H9 (cell line): ENCODE results near the gene SNRNP40. TPM values are rescaled to one million over a fixed set of nuclear protein-coding genes. Genes with fewer than 3 reads are reported as not detected.

Source experiments
- DNase-seq: peaks from one replicate; pipeline ENCODE4 v3.0.0-alpha.2; 2017
- H2AFZ ChIP-seq: one replicate; pipeline ENCODE4 v1.6.1; 2013; ENCODE audit warnings: mild to moderate bottlenecking, low read length, control low read depth, moderate library complexity
- H2AK5ac ChIP-seq: 2 replicates; pipeline ENCODE4 v1.6.1; 2013; ENCODE audit warnings: low read length, control low read depth, mixed read lengths; ENCODE audit not compliant: insufficient read length
- H2BK120ac ChIP-seq: one replicate; pipeline ENCODE4 v1.6.1; 2013; ENCODE audit warnings: low read depth, mild to moderate bottlenecking, low read length, control low read depth, inconsistent platforms; ENCODE audit not compliant: poor library complexity, severe bottlenecking
- H2BK12ac ChIP-seq: 2 replicates; pipeline ENCODE4 v1.6.1; 2013; ENCODE audit warnings: low read length, control low read depth, mixed read lengths, low read depth; ENCODE audit not compliant: insufficient read length
- H2BK15ac ChIP-seq: 2 replicates; pipeline ENCODE4 v1.6.1; 2013; ENCODE audit warnings: low read depth, low read length, control low read depth
- H2BK20ac ChIP-seq: one replicate; pipeline ENCODE4 v1.6.1; 2013; ENCODE audit warnings: low read depth, mild to moderate bottlenecking, low read length, control low read depth, inconsistent platforms; ENCODE audit not compliant: poor library complexity, severe bottlenecking
- H2BK5ac ChIP-seq: 2 replicates; pipeline ENCODE4 v1.6.1; 2013; ENCODE audit warnings: low read length, control low read depth, mixed read lengths; ENCODE audit not compliant: insufficient read length
- H3K14ac ChIP-seq: 2 replicates; pipeline ENCODE4 v1.6.1; 2013; ENCODE audit warnings: low read length, control low read depth; ENCODE audit not compliant: insufficient read depth
- H3K18ac ChIP-seq: 2 replicates; pipeline ENCODE4 v1.6.1; 2013; ENCODE audit warnings: low read depth, mild to moderate bottlenecking, mixed read lengths, low read length, control low read depth; ENCODE audit not compliant: insufficient read length
- H3K23ac ChIP-seq: 2 replicates; pipeline ENCODE4 v1.6.1; 2013; ENCODE audit warnings: low read length, control low read depth, mixed read lengths, low read depth; ENCODE audit not compliant: insufficient read length
- H3K23me2 ChIP-seq: 2 replicates; pipeline ENCODE4 v1.6.1; 2013; ENCODE audit warnings: low read depth, mild to moderate bottlenecking, mixed read lengths, low read length, control low read depth; ENCODE audit not compliant: insufficient read length, poor library complexity, severe bottlenecking
- H3K27ac ChIP-seq: 2 replicates; pipeline ENCODE4 v1.5.1; 2013; ENCODE audit warnings: low read length, control low read depth, mixed read lengths, low read depth; ENCODE audit not compliant: insufficient read length
- H3K27me3 ChIP-seq: 2 replicates; pipeline ENCODE4 v1.6.1; 2013; ENCODE audit warnings: low read length, control low read depth, inconsistent platforms; ENCODE audit not compliant: insufficient read depth
- H3K4ac ChIP-seq: 2 replicates; pipeline ENCODE4 v1.6.1; 2013; ENCODE audit warnings: low read depth, mild to moderate bottlenecking, control low read depth, inconsistent platforms, low read length, moderate library complexity
- H3K4me1 ChIP-seq: 2 replicates; pipeline ENCODE4 v1.6.1; 2013; ENCODE audit warnings: low read length, control low read depth, inconsistent platforms; ENCODE audit not compliant: insufficient read depth
- H3K4me2 ChIP-seq: 2 replicates; pipeline ENCODE4 v1.6.1; 2013; ENCODE audit warnings: low read length, control low read depth, mixed read lengths; ENCODE audit not compliant: insufficient read length, insufficient read depth
- H3K56ac ChIP-seq: 2 replicates; pipeline ENCODE4 v1.6.1; 2013; ENCODE audit warnings: low read depth, mild to moderate bottlenecking, mixed read lengths, low read length, control low read depth; ENCODE audit not compliant: insufficient read length
- H3K79me1 ChIP-seq: 2 replicates; pipeline ENCODE4 v1.6.1; 2013; ENCODE audit warnings: low read depth, mild to moderate bottlenecking, moderate library complexity, low read length, control low read depth, inconsistent platforms; ENCODE audit not compliant: insufficient read depth, poor library complexity, severe bottlenecking
- H3K79me2 ChIP-seq: 2 replicates; pipeline ENCODE4 v1.6.1; 2013; ENCODE audit warnings: low read length, control low read depth, inconsistent platforms; ENCODE audit not compliant: insufficient read depth
- H3K9ac ChIP-seq: 2 replicates; pipeline ENCODE4 v1.6.1; 2013; ENCODE audit warnings: low read length, control low read depth, mixed read lengths; ENCODE audit not compliant: insufficient read length; ENCODE audit errors: extremely low read depth
- H3K9me3 ChIP-seq: one replicate; pipeline ENCODE4 v1.6.1; 2013; ENCODE audit warnings: low read depth, low read length, inconsistent platforms; ENCODE audit not compliant: control insufficient read depth
- H3T11ph ChIP-seq: one replicate; pipeline ENCODE4 v1.6.1; 2013; ENCODE audit warnings: mild to moderate bottlenecking, low read length, control low read depth, inconsistent platforms
- H4K20me1 ChIP-seq: one replicate; pipeline ENCODE4 v1.6.1; 2013; ENCODE audit not compliant: control insufficient read depth, insufficient read length, insufficient read depth
- H4K5ac ChIP-seq: 2 replicates; pipeline ENCODE4 v1.6.1; 2013; ENCODE audit warnings: low read depth, mild to moderate bottlenecking, mixed read lengths, low read length, control low read depth; ENCODE audit not compliant: insufficient read length
- H4K8ac ChIP-seq: replicated peaks from 2 replicates; pipeline ENCODE4 v1.6.1; 2013; ENCODE audit warnings: low read length, control low read depth, mixed read lengths, low read depth; ENCODE audit not compliant: insufficient read length
- H4K91ac ChIP-seq: 2 replicates; pipeline ENCODE4 v1.6.1; 2013; ENCODE audit warnings: low read depth, mild to moderate bottlenecking, moderate library complexity, mixed read lengths, low read length, control low read depth; ENCODE audit not compliant: insufficient read length
- H3K27ac Mint-ChIP-seq, 3 experiments: 2 replicates in 2 of 3; 3 replicates in 1 of 3; pipeline ENCODE4 v1.8.0; 2020 to 2021; ENCODE audit warnings: mixed read lengths in 3 of 3, mild to moderate bottlenecking in 1 of 3, moderate library complexity in 1 of 3
- H3K27me3 Mint-ChIP-seq: 2 replicates; pipeline ENCODE4 v1.8.0; 2021; ENCODE audit warnings: low read depth, mild to moderate bottlenecking, moderate library complexity, mixed read lengths
- H3K36me3 Mint-ChIP-seq, 3 experiments: 2 replicates in 2 of 3; 3 replicates in 1 of 3; pipeline ENCODE4 v1.8.0; 2020 to 2021; ENCODE audit warnings: low read depth in 3 of 3, mixed read lengths in 3 of 3; ENCODE audit not compliant: insufficient read depth in 1 of 3
- H3K4me1 Mint-ChIP-seq, 2 experiments: 2 replicates each; pipeline ENCODE4 v1.8.0; 2020; ENCODE audit warnings: mixed read lengths in 2 of 2
- H3K4me3 Mint-ChIP-seq, 2 experiments: 2 replicates in 1 of 2; 3 replicates in 1 of 2; pipeline ENCODE4 v1.8.0; 2020 to 2021; ENCODE audit warnings: mild to moderate bottlenecking in 2 of 2, mixed read lengths in 2 of 2, moderate library complexity in 1 of 2
- H3K9me3 Mint-ChIP-seq, 2 experiments: 2 replicates in 1 of 2; 3 replicates in 1 of 2; pipeline ENCODE4 v1.8.0; 2020; ENCODE audit warnings: mild to moderate bottlenecking in 2 of 2, mixed read lengths in 2 of 2, moderate library complexity in 1 of 2
- WGBS: extraction: QIAGEN DNeasy Blood & Tissue Kit; methylation state at CpG from one replicate; pipeline ENCODE4 v1.1.7; 2013; ENCODE audit warnings: missing lambda C conversion rate, low lambda C conversion rate, mixed read lengths; ENCODE audit not compliant: insufficient read length; ENCODE audit errors: extremely low coverage; 5-methylcytosine and 5-hydroxymethylcytosine counted together
- total RNA-seq: library from RNA; stranded (reverse); gene quantifications from 2 replicates; pipeline ENCODE4 v1.2.1, GENCODE V29; 2021
- TF ChIP-seq, protein P1 (sequence below): fragments of 200-600 bp; sonication (generic); conservative IDR thresholded peaks from 3 replicates; pipeline ENCODE4 v1.8.0; 2021; ENCODE audit warnings: antibody characterized with exemption, mild to moderate bottlenecking

SNRNP40 gene
- total RNA-seq, 1 experiment from 2014 or later = 132 TPM

- Mint-ChIP-seq H3K27me3 (no peaks in the 10 kb centered on the region), H3K27ac (no peak overlapping the region), H3K4me1 (no peaks in the 10 kb centered on the region), H3K9me3 (no peaks in the 10 kb centered on the region; a peak in 1 of 5 replicates), H3K4me3 (no peak overlapping the region), H3K36me3 (peaks cover 3 to 25% (median 18%) of the 10 kb centered on the region in 3 experiments; a peak in 6 of 7 replicates)
- no peak overlapping the region for H2BK120ac ChIP-seq
- TF ChIP-seq, protein P1, sequence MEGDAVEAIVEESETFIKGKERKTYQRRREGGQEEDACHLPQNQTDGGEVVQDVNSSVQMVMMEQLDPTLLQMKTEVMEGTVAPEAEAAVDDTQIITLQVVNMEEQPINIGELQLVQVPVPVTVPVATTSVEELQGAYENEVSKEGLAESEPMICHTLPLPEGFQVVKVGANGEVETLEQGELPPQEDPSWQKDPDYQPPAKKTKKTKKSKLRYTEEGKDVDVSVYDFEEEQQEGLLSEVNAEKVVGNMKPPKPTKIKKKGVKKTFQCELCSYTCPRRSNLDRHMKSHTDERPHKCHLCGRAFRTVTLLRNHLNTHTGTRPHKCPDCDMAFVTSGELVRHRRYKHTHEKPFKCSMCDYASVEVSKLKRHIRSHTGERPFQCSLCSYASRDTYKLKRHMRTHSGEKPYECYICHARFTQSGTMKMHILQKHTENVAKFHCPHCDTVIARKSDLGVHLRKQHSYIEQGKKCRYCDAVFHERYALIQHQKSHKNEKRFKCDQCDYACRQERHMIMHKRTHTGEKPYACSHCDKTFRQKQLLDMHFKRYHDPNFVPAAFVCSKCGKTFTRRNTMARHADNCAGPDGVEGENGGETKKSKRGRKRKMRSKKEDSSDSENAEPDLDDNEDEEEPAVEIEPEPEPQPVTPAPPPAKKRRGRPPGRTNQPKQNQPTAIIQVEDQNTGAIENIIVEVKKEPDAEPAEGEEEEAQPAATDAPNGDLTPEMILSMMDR = no peak
- no peak overlapping the region for H3T11ph ChIP-seq
- no peak overlapping the region for H3K4ac ChIP-seq
- no peak overlapping the region for H2BK12ac ChIP-seq
- no peak for DNase-seq
- no peak overlapping the region for H3K14ac ChIP-seq
- H3K56ac ChIP-seq = no peak overlapping the region
- no peak overlapping the region for H4K5ac ChIP-seq
- no peaks in the 10 kb centered on the region for H3K23me2 ChIP-seq
- H3K4me1 ChIP-seq = no peaks in the 10 kb centered on the region
- no peak overlapping the region for H2AFZ ChIP-seq
- H2BK20ac ChIP-seq = no peak overlapping the region
- no peak overlapping the region for H4K91ac ChIP-seq
- H3K23ac ChIP-seq = no peak overlapping the region
- H4K20me1 ChIP-seq = no peaks in the 10 kb centered on the region
- H3K18ac ChIP-seq = no peak overlapping the region
- H3K27ac ChIP-seq = no peak overlapping the region
- H3K79me1 ChIP-seq = no peaks in the 10 kb centered on the region
- no peak overlapping the region for H2BK15ac ChIP-seq
- no peak overlapping the region for H3K4me2 ChIP-seq
- no peak overlapping the region for H4K8ac ChIP-seq
- WGBS = 100% methylated on average over 1 of the region's 10 CpGs
- H3K79me2 ChIP-seq = no peaks in the 10 kb centered on the region
- no peak overlapping the region for H2BK5ac ChIP-seq
- H3K9me3 ChIP-seq = no peaks in the 10 kb centered on the region
- H2AK5ac ChIP-seq = no peak overlapping the region
- H3K27me3 ChIP-seq = no peaks in the 10 kb centered on the region
- H3K9ac ChIP-seq = no peak overlapping the region
Measured at GRCh38 chr1:31336687-31337467, 40.3 kb upstream of the SNRNP40 start.
